NB4 (cell line): ENCODE measurements around the gene SRXN1.

ENCODE experiments used
- MYC ChIP-seq: IDR thresholded peaks from 2 replicates; pipeline ENCODE4 v1.6.1; 2011; ENCODE audit warnings: low read depth, low read length
- POLR2A ChIP-seq: IDR thresholded peaks from 2 replicates; pipeline ENCODE4 v1.6.1; 2011; ENCODE audit warnings: mild to moderate bottlenecking; ENCODE audit not compliant: insufficient read length; ENCODE audit errors: extremely low read depth
- TF ChIP-seq, protein P1 (sequence below): IDR thresholded peaks from one replicate; pipeline ENCODE4 v1.5.1; 2012; ENCODE audit warnings: low read depth, low read length
- TF ChIP-seq, protein P2 (sequence below): IDR thresholded peaks from 2 replicates; pipeline ENCODE4 v1.6.1; 2011; ENCODE audit warnings: low read depth, low read length

DNA sequence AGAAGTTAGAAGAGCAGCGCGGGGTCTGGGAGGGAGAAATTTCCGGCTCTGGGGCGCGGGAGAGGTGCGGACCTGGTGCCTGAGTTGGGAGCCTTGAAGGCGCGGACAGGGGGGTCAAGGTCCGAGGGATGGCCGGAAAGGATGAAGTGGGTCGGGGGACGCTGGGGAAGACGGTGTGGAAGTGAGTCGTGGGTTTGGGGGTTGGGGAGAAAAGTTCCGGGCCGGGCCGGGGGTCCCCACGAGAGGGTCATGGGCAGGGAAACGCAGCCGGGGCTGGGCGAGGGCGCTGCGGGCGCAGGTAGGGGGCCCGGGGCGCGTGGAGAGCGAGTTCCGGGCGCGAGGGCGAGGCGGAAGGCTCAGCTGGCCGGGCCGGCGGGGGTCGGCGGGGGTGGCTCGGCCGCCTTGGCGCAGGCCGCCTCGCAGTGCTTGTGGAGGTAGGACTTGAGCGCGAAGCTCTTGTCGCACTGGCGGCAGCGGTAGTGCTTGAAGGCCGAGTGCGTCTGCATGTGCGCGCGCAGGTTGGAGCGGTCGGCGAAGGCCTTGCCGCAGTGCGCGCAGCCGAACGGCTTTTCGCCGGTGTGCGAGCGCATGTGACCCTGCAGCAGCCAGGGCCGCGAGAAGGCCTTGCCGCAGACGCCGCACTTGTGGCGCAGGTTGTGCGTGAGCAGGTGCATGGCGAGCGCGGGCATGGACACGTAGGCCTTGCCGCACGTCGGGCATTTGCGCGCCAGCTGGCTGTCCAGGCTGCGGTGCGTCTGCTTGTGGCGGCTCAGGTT is 10.5 kb upstream of the SRXN1 start:
- TF ChIP-seq, protein P1, sequence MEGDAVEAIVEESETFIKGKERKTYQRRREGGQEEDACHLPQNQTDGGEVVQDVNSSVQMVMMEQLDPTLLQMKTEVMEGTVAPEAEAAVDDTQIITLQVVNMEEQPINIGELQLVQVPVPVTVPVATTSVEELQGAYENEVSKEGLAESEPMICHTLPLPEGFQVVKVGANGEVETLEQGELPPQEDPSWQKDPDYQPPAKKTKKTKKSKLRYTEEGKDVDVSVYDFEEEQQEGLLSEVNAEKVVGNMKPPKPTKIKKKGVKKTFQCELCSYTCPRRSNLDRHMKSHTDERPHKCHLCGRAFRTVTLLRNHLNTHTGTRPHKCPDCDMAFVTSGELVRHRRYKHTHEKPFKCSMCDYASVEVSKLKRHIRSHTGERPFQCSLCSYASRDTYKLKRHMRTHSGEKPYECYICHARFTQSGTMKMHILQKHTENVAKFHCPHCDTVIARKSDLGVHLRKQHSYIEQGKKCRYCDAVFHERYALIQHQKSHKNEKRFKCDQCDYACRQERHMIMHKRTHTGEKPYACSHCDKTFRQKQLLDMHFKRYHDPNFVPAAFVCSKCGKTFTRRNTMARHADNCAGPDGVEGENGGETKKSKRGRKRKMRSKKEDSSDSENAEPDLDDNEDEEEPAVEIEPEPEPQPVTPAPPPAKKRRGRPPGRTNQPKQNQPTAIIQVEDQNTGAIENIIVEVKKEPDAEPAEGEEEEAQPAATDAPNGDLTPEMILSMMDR = no peak
- no peak for TF ChIP-seq POLR2A
- TF ChIP-seq, protein P2, sequence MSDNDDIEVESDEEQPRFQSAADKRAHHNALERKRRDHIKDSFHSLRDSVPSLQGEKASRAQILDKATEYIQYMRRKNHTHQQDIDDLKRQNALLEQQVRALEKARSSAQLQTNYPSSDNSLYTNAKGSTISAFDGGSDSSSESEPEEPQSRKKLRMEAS = no peak
- no peak for TF ChIP-seq MYC
